HCT116 (cell line): ENCODE results near the gene NAT9. TPM values are rescaled to one million over a fixed set of nuclear protein-coding genes. Genes with fewer than 3 reads are reported as not detected.

ENCODE experiments used
- ATAC-seq: fragments of 200-7000 bp; cut with Tn5 transposase; 2 replicates; pipeline ENCODE4 v1.9.1; 2020; ENCODE audit warnings: mild to moderate bottlenecking, moderate library complexity
- BruUV-seq: library from RNA; stranded (reverse); fragments of 400-500 nt; replicated peaks from 2 replicates; lab custom pipeline; 2021; lab: Mats Ljungman, UMichigan
- CTCF ChIA-PET: fragments of 300-600 bp; sonication (Branson Sonifier 250); formaldehyde crosslinking; loops from one replicate; lab custom pipeline; 2021; ENCODE audit warnings: antibody characterized with exemption; lab: Charles Lee
- POLR2A ChIA-PET: fragments of 300-600, 350-600 bp; sonication (Branson Sonifier 250); formaldehyde crosslinking; loops from one replicate; lab custom pipeline; 2021; ENCODE audit warnings: antibody characterized with exemption; lab: Charles Lee
- RAD21 ChIA-PET, 2 experiments: fragments of 300-600 bp; sonication (Branson Sonifier 250); formaldehyde crosslinking; loops; one replicate each; lab custom pipeline; 2023; ENCODE audit warnings: low total read pairs in 2 of 2; ENCODE audit not compliant: uncharacterized antibody in 2 of 2, unreplicated experiment in 2 of 2, low non-redundant PET in 1 of 2; lab: Charles Lee
- DNase-seq: peaks from one replicate; pipeline ENCODE4 v3.0.0-alpha.2; 2010; ENCODE audit warnings: low read depth, low spot score
- H2AFZ ChIP-seq: fragments of 200-600 bp; shearing (Covaris generic), sonication (generic); 2 replicates; pipeline ENCODE4 v1.6.1; 2017; ENCODE audit warnings: low read depth, mixed run types, mixed read lengths, antibody characterized with exemption, low read length; ENCODE audit not compliant: poor library complexity, severe bottlenecking
- H3K27ac ChIP-seq: 2 replicates; pipeline ENCODE4 v1.5.1; 2012; ENCODE audit warnings: low read depth, low read length
- H3K27me3 ChIP-seq: fragments of 200-600 bp; sonication (generic); 2 replicates; pipeline ENCODE4 v1.6.1; 2016; ENCODE audit warnings: mixed run types, low read length, mixed read lengths; ENCODE audit not compliant: insufficient read depth
- H3K36me3 ChIP-seq, 2 experiments: fragments of 200-500 bp in 1 of 2; fragments of 200-600 bp in 1 of 2; sonication (Bioruptor generic) in 1 of 2; sonication (generic) in 1 of 2; 2 replicates each; pipeline versions ENCODE4 v1.5.1 to v1.6.1; 2014 to 2016; ENCODE audit warnings: low read length in 2 of 2, inconsistent platforms in 1 of 2, mixed read lengths in 1 of 2, mixed run types in 1 of 2; ENCODE audit not compliant: insufficient read depth in 2 of 2, control insufficient read depth in 1 of 2
- H3K4me1 ChIP-seq, 2 experiments: fragments of 200-600 bp in 1 of 2; sonication (generic) in 1 of 2; 2 replicates each; pipeline versions ENCODE4 v1.5.1 to v1.6.1; 2012 to 2017; ENCODE audit warnings: low read length in 2 of 2, inconsistent platforms in 1 of 2, mild to moderate bottlenecking in 1 of 2, mixed read lengths in 1 of 2, mixed run types in 1 of 2, moderate library complexity in 1 of 2; ENCODE audit not compliant: insufficient read depth in 2 of 2, control insufficient read depth in 1 of 2
- H3K4me2 ChIP-seq: fragments of 200-600 bp; sonication (generic); 2 replicates; pipeline ENCODE4 v1.6.1; 2017; ENCODE audit warnings: mixed run types, low read length, mixed read lengths
- H3K4me3 ChIP-seq, 2 experiments: fragments of 200-600 bp in 1 of 2; sonication (generic) in 1 of 2; replicated peaks in 1 of 2; 2 replicates each; pipeline ENCODE4 v1.5.1; 2011 to 2016; ENCODE audit warnings: low read length in 2 of 2, control low read depth in 1 of 2, low read depth in 1 of 2, mild to moderate bottlenecking in 1 of 2, mixed read lengths in 1 of 2, mixed run types in 1 of 2
- H3K79me2 ChIP-seq: fragments of 200-600 bp; sonication (generic); 2 replicates; pipeline ENCODE4 v1.6.1; 2017; ENCODE audit warnings: mild to moderate bottlenecking, mixed run types, low read length, moderate library complexity, mixed read lengths; ENCODE audit not compliant: insufficient read depth
- H3K9ac ChIP-seq: fragments of 200-600 bp; sonication (generic); 2 replicates; pipeline ENCODE4 v1.6.1; 2016; ENCODE audit warnings: low read length, mixed read lengths
- H3K9me2 ChIP-seq: fragments of 200-600 bp; sonication (generic), shearing (Covaris generic); 2 replicates; pipeline ENCODE4 v1.6.1; 2017; ENCODE audit warnings: mixed run types, mild to moderate bottlenecking, moderate library complexity; ENCODE audit not compliant: insufficient read depth
- H3K9me3 ChIP-seq, 2 experiments: fragments of 200-500 bp in 1 of 2; fragments of 200-600 bp in 1 of 2; sonication (Bioruptor generic) in 1 of 2; sonication (generic) in 1 of 2; 2 replicates each; pipeline ENCODE4 v1.6.1; 2014 to 2017; ENCODE audit warnings: low read length in 2 of 2, mixed read lengths in 2 of 2, inconsistent platforms in 1 of 2, low read depth in 1 of 2, mild to moderate bottlenecking in 1 of 2, mixed run types in 1 of 2, moderate library complexity in 1 of 2; ENCODE audit not compliant: control insufficient read depth in 1 of 2, insufficient read depth in 1 of 2
- H4K20me1 ChIP-seq: fragments of 200-600 bp; sonication (generic), shearing (Covaris generic); 2 replicates; pipeline ENCODE4 v1.6.1; 2017; ENCODE audit warnings: mixed run types, mild to moderate bottlenecking, moderate library complexity; ENCODE audit not compliant: insufficient read depth
- ATF3 ChIP-seq: IDR thresholded peaks from 2 replicates; pipeline ENCODE4 v1.6.1; 2012
- CBX3 ChIP-seq: IDR thresholded peaks from 2 replicates; pipeline ENCODE4 v1.6.1; 2012; ENCODE audit warnings: low read depth
- CEBPB ChIP-seq: IDR thresholded peaks from 2 replicates; pipeline ENCODE4 v1.6.1; 2012; ENCODE audit warnings: low read depth
- CTCF ChIP-seq, 3 experiments: fragments of 200-600 bp in 1 of 3; sonication (generic) in 1 of 3; IDR thresholded peaks in 2 of 3; conservative IDR thresholded peaks in 1 of 3; 2 replicates each; pipeline ENCODE4 v1.5.1; 2012 to 2017; ENCODE audit warnings: low read depth in 2 of 3, low read length in 2 of 3, antibody characterized with exemption in 1 of 3, borderline replicate concordance in 1 of 3, control low read depth in 1 of 3, mild to moderate bottlenecking in 1 of 3, mixed read lengths in 1 of 3, mixed run types in 1 of 3, moderate library complexity in 1 of 3; ENCODE audit not compliant: insufficient read depth in 1 of 3
- EGR1 ChIP-seq: IDR thresholded peaks from 2 replicates; pipeline ENCODE4 v1.6.1; 2012; ENCODE audit warnings: low read depth
- ELF1 ChIP-seq: IDR thresholded peaks from 2 replicates; pipeline ENCODE4 v1.6.1; 2012; ENCODE audit warnings: low read depth, borderline replicate concordance
- EZH2 ChIP-seq: fragments of 200-600 bp; sonication (generic); IDR thresholded peaks from 2 replicates; pipeline ENCODE4 v1.6.1; 2017; ENCODE audit warnings: antibody characterized with exemption, mixed run types
- JUND ChIP-seq: IDR thresholded peaks from 2 replicates; pipeline ENCODE4 v1.6.1; 2012
- MAX ChIP-seq: IDR thresholded peaks from 2 replicates; pipeline ENCODE4 v1.6.1; 2012
- POLR2A ChIP-seq: IDR thresholded peaks from 2 replicates; pipeline ENCODE4 v1.7.0; 2011; ENCODE audit warnings: borderline replicate concordance; ENCODE audit not compliant: insufficient read depth, insufficient read length; ENCODE audit errors: extremely low read depth
- POLR2AphosphoS5 ChIP-seq: IDR thresholded peaks from 2 replicates; pipeline ENCODE4 v1.6.1; 2011; ENCODE audit warnings: mild to moderate bottlenecking, low read depth, low read length, moderate library complexity
- SIN3A ChIP-seq: IDR thresholded peaks from 2 replicates; pipeline ENCODE4 v1.6.1; 2012; ENCODE audit warnings: low read depth
- SP1 ChIP-seq: IDR thresholded peaks from 2 replicates; pipeline ENCODE4 v1.6.1; 2012; ENCODE audit warnings: low read depth
- TCF7L2 ChIP-seq: IDR thresholded peaks from 2 replicates; pipeline ENCODE4 v1.7.0; 2011; ENCODE audit warnings: borderline replicate concordance, inconsistent platforms; ENCODE audit not compliant: insufficient read depth, insufficient read length; ENCODE audit errors: extremely low read depth
- YY1 ChIP-seq: IDR thresholded peaks from 2 replicates; pipeline ENCODE4 v1.6.1; 2011; ENCODE audit warnings: low read length, low read depth, moderate library complexity, mild to moderate bottlenecking; ENCODE audit not compliant: insufficient replicate concordance; ENCODE audit errors: extremely low read depth
- ZBTB33 ChIP-seq: IDR thresholded peaks from 2 replicates; pipeline ENCODE4 v1.6.1; 2011; ENCODE audit warnings: mild to moderate bottlenecking, low read length, moderate library complexity; ENCODE audit not compliant: insufficient replicate concordance; ENCODE audit errors: extremely low read depth
- ZFX ChIP-seq: fragments of 450-650 bp; IDR thresholded peaks from 2 replicates; pipeline ENCODE4 v1.6.1; 2017
- ZNF274 ChIP-seq: fragments of 200-500 bp; sonication (Bioruptor generic); IDR thresholded peaks from 2 replicates; pipeline ENCODE4 v1.6.1; 2014; ENCODE audit warnings: mild to moderate bottlenecking, low read depth, low read length, inconsistent platforms
- intact Hi-C: fragments of 100-400 bp; cut with micrococcal nuclease; formaldehyde crosslinking; loops from 2 replicates; pipeline ENCODE4 v1.10.0; 2022
- total RNA-seq: library from RNA; stranded (reverse); gene quantifications from one replicate; pipeline ENCODE4 v1.2.1, GENCODE V29; 2021; ENCODE audit not compliant: unreplicated experiment

The NAT9 gene
- total RNA-seq, 1 experiment from 2014 or later: 88.7 TPM

- H3K79me2 ChIP-seq: peaks cover 18% of the 10 kb centered on the region
Measured at GRCh38 chr17:74764751-74765286, 11.3 kb downstream of the NAT9 start.

More at GRCh38 chr17:74764751-74765286, 11.3 kb downstream of the NAT9 start:
- Histone ChIP-seq H3K4me1 (peaks cover 15 to 38% of the 10 kb centered on the region in 2 experiments), H3K9me2 (no peaks in the 10 kb centered on the region), H3K4me2 (no peak overlapping the region), H4K20me1 (no peaks in the 10 kb centered on the region), H3K27me3 (no peaks in the 10 kb centered on the region), H3K9me3 (no peaks in the 10 kb centered on the region), H3K36me3 (peaks cover 5 to 7% of the 10 kb centered on the region in 2 experiments; a peak in 2 of 4 replicates), H3K4me3 (no peak overlapping the region), H3K9ac (no peak overlapping the region), H3K27ac (no peak overlapping the region), H2AFZ (no peak overlapping the region)
- DNase-seq (no peak), ATAC-seq (no peak)
- no TSS peak for BruUV-seq
- ChIA-PET CTCF (no interaction called here), RAD21 (no interaction called here), POLR2A (no interaction called here)
- TF ChIP-seq EGR1: no peak
- TF ChIP-seq CBX3: no peak
- TF ChIP-seq SIN3A: no peak
- TF ChIP-seq ZBTB33: no peak
- TF ChIP-seq MAX: no peak
- no peak for TF ChIP-seq SP1
- TF ChIP-seq JUND: no peak
- TF ChIP-seq YY1: no peak
- TF ChIP-seq CEBPB: no peak
- no peak for TF ChIP-seq ELF1
- TF ChIP-seq POLR2AphosphoS5: no peak
- TF ChIP-seq EZH2: no peak
- no peak for TF ChIP-seq ZNF274
- no peak for TF ChIP-seq CTCF (IDR thresholded peaks at IDR 0.05 in 2 of 3, conservative IDR thresholded peaks at IDR 0.05 in 1 of 3; ENCODE audit: borderline replicate concordance in 1 of 3, insufficient read depth in 1 of 3, low read depth in 2 of 3, low read length in 2 of 3)
- no peak for TF ChIP-seq ATF3
- TF ChIP-seq ZFX: no peak
- TF ChIP-seq TCF7L2: no peak
- no peak for TF ChIP-seq POLR2A
- intact Hi-C loops: no loop called here
